NCI-H2196 treated with DMSO at 0.1 percent for 48 hours (cell line): Measurements from ENCODE around the gene COL25A1.

Experiments used
- DNase-seq: peaks from one replicate; lab custom pipeline; 2025; ENCODE audit not compliant: unreplicated experiment; lab: John Stamatoyannopoulos, UW

Gene COL25A1

DNA sequence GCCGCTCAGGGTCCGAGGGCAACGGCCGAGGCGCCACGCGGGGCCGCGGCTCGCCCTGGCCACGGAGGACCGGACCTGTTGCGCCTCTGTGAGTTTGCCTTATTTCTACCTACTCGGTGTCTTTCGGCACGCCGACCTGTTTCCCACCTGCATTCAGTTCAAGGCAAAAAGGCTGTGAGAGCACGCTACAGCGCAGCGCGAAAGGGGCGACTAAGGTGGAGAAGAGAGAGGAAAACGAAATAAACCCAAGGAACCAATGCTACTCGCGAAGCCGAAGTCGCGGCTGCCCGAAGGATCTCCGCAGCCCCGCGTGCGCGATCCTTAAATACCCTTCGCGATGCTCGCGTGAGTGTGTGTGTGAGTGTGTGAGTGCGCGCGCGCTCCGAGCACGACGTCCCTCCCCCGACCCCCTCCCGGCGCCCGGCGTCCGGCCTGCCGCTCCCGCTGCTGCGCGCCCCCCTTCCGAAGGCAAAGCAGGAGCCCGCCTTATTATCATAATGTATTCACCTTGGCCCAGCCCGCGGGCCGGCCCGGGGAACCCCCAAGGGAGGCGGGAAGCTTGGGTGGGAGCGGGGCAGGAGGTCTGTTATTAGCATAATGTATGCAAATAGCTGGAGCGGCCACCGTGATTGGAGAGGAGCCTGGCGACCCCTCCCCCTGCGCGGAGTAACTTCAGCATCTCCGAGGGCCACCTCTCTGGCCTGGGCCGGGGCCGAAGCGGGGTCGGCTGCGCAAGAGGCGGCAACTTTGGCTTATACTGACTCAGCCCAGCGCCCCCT is at the start of gene COL25A1:
TSS of gene COL25A1 (minus strand) at position 298 of the 779 bp plus-strand sequence.
- no peak for DNase-seq

- no peak for DNase-seq
These were observed 47.7 kb upstream of the COL25A1 start for GRCh38 chr4:109350121-109350520.

DNA sequence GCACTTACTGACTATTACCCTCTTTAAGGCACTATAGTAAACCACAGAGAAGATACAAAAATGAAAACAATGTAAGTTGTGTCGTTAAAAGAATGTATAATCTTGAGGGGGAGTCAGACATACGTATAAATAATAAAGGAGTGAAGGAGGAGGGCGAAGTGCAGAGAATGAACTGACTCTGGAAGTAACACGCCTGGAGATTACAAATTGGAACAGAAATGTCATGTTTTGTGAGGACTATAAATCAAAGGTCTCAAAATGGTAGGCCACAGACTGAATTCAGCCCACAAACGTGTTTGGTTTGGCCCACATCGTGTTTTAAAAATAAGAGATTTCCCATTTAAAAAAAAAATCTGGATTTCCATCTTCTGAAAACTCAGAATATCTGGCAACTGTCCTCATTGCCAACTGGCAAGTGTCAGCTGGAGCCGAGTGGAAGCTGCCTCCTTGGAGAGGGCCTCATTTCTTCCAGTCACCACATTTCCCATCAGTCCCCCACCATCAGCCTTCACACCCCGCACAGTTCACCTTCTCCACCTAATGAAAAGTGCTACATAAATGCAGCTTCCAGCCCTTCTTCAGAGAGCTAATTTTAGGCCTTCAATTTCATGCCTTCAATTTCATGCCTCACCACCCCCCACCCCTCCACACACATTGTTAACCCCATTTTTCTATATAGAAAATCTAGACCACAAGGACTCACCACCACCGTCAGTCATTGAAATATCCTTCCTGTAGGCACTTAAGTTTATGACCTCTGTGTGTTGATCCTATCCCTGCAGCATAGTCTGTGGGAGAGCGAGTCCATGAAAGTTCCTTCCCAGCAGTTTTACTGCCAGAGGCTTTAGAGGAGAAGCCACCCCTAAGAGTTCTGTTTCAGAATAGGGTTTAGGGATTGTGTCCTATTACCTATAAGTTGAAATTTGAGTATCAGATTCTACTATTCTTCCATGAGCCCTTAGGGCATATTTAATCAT is 32.0 kb upstream of the COL25A1 start:
- DNase-seq = no peak

DNA sequence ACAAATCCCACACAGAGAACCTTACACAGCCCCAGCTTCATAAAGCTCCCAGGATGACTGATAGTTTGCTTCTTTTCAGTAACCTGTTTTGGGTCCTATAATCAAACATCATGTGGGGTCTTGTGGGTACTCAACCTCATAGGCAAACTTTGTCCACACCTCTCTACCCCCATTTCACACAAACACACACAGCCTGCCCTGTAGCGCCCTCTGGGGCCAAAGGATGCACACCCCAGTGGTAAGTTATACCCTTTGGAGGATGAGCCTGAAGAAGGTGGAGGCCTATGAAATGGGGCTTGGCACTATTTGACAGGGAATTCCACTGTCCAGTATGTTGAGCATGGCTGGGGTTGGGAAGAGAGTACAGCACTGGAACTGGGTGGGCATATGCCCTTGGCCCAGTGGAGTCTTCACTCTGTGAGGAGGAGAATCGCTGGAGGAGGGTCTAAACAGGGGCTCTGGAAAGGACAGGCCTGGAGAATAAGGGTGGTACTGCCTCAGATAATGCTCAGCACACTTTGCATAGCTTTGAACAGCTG is 30.5 kb upstream of the COL25A1 start:
- DNase-seq = no peak

DNA sequence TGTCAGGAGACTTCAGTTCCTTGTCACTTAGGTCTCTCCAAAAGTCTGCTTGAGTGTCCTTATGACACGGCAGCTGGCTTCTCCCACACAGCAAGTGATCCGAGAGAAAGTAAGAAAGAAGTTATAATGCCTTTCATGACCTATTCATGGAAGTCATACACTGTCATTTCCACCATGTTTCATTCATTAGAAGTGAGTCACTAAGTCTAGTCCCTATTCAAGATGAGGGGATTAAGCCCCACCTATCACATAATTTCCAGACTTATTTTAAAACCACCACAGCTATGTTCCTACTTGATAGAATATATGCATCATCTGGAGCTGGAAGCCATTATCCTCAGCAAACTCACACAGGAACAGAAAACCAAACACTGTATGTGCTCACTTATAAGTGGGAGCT is 25.2 kb upstream of the COL25A1 start:
- no peak for DNase-seq

DNA sequence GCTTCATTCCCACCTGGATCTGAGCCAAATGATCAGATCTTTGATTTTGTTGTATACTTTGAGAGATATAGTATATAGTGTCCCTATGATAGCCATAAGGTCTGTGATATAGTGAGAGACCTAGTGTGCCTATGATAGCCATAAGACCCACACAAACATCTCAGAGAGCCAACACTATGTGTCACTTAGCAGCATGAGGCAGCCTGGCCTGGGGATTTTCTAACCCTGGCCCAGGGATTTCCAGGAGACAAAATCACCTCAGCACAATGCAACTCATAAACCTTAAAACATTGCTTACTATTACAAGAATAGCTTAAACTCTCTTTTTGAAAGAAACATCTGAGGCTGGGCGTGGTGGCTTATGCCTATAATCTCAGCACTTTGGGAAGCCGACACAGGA is 23.2 kb upstream of the COL25A1 start:
- no peak for DNase-seq

DNA sequence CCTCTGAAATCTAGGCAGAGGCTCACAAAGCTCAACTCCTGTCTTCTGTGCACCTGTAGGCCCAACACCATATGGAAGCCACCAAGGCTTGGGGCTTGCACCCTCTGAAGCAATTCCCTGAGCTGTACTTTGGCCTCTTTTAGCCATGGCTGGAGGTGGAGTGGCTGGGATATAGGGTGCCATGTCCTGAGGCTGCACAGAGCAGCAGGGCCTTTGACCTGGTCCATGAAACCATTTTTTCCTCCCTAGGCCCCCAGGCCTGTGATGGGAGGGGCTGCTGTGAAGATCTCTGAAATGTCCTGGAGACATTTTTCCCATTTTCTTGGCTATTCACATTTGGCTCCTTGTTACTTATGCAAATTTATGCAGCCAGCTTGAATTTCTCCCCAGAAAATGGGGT is 20.9 kb upstream of the COL25A1 start:
- DNase-seq = no peak

- no peak for DNase-seq
These were observed 18.8 kb upstream of the COL25A1 start for GRCh38 chr4:109321232-109321631.

DNA sequence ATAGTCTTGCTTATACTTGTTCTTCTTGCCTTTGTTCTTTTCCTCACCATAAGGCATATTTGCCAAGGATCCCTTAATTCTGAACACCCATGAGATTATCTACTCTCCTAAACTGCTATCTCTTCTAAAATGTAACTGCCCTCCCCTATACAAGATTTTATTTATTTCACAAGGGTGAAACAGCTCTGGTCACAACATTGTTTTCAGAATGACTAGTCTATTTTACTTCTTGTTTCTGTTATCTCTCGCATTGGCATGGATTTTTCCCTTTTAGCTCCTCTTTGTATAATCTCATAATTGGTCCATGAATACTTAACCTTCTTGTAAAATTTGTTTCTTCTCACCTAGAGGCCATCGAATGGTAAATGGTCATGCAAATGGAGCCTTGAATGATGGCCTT is 17.2 kb upstream of the COL25A1 start:
- DNase-seq = no peak

DNA sequence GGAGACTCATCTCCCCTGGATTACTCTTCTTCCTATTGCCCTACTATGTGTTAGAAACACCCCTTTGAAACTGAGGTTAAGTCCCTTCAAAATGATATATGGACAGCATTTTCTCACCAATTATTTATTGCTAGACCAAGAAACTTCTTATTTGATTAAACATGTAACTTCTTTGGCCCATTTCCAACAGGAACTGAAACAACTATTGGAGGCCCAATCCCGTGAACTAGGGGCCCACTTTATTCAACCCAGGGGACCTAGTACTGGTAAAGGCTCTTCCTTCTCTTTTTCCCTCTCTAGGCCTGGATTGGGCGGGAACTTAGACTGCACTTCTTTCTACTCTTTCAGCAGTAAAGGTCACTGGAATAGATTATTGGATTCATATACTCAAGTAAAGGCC is 16.7 kb upstream of the COL25A1 start:
- no peak for DNase-seq

DNA sequence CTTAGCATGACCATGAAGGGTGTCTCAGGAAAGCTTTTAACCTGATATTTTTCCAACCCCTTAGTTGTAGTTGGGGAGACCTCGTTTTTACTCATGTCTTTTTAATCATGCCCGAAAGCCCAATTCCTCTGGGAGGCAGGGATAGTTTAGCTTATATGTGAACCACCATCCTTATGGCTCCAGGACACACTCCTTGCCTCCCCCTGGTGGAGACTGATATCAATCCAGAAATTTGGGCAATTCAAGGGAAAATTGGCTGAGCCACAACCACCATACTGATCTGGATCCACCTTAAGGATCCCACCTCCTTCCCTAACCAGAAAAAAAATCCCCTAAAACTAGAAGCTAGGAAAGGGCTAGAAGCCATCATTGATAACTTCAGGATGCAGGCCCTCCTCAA is 13.4 kb upstream of the COL25A1 start:
- no peak for DNase-seq

GRCh38 chr4:109315341-109315740 is 12.9 kb upstream of the COL25A1 start:
- no peak for DNase-seq

GRCh38 chr4:109313168-109314133 is 11.0 kb upstream of the COL25A1 start:
- no peak for DNase-seq

DNA sequence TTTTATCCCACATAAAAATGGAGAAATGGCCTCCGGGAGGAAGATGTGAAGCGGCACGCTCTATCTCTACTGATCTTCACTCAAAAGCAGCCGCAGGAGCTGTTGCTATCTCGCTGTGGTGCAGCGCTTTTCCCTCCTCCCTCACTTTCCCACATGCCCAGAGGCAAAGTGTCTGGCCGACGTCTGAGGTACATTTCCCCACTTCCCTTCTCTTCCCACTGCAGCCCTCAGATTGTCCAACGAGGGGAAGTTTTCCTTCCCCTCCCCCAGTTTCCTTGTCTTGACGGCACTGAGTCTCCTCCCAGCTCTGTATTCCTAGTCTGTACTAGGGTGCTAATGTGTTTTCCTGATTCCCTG is 660 bp upstream of the COL25A1 start:
- no peak for DNase-seq

DNA sequence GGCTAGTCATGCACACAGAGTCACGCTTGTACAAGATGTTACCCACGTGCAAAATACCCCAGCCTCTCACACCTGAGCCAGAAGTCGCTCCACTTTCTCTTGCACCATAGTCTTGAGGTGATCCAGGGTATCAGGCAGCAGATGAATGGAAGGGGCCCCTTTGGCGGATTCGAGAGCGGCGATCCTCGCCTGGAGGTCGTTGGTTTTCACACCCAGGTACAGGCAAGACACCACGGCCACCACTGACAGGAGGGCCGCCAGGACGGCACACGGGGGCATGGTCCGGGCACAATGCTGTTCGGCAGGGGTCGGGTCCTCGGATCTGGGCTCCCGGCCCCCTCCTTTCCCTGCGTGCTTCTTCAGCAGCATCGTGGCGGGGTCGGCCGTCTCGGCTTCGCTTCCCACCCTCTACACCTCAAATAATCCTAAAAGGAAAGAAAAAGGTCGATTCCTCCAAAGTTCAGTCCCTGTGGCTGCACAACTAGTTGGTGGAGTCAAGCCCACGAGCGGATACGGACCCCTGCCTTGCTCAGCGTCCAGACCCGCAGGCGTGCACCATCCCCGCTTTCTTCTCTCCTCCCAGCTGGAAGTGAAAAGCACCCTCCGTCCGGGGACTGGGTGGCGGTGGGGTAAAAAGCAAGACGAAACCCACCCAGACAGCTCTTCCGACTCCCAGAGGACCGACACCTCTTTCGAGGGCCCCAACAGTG is 652 bp downstream of the COL25A1 start:
- no peak for DNase-seq

GRCh38 chr4:109298279-109299010 is 4.0 kb downstream of the COL25A1 start:
- no peak for DNase-seq

DNA sequence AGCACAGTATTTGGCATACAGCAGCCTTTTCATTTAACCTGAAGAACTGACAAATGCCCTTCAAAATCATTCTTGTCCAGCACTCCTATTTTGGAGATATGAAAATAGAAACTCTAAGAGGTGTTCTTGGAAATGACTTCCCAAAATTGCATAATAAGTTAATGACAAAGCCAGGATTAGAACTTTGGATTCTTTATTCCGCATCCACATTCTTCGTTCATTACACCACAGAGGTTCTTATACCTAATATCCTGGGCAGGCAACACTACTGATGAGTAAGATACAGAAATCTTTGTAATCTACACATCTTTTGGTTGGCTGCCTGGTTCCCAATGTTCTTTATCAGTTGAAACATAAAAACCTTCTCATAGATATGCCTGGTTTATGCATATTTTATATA is 5.9 kb downstream of the COL25A1 start:
- DNase-seq = no peak

DNA sequence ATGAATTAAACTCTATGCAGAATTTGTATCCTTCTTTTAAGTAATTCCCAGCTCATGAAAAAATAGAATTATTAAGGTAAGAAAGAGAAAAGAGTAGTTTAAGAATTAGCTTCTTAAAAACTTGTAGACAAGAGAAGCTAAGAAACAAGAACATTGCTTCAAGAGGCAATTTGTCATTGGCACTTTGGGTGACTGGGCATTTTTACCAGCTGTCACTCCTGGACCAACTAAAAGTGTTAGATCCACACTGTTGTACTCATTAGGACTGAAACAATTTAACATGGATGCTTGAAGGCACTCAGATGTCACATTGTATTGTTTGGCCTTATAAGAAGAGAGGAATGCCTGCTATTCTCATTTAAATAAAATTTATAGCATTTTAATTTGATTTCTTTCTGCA is 7.4 kb downstream of the COL25A1 start:
- no peak for DNase-seq

DNA sequence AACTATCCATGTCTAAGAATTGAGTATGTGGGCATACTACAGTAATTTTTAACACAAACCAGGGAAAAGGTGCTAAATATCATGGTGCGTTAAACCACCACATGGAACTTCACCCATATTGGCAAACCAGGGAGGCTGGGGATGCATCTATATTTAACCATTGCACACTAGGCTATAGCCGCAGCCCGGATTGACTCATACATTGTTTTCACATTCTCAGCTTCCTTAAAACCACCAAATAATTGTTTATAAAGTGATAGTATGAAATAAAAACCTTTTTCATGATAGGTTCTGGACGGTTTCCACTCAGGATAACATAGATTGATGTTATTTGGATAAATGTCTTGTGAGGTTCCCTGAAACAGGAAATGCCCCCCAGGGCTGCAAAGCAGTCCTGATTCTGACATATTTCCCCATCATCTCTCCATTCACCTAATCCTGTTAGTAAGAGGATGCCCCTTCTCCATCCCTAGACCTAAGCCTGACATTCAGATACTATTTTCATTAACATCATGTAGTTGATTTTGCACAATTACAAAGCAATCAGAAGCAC is 7.9 kb downstream of the COL25A1 start:
- no peak for DNase-seq
